OCI-LY7 (cell line): Measurements from ENCODE around the gene KSR1. TPM values are rescaled to one million over a fixed set of nuclear protein-coding genes. Genes with fewer than 3 reads are reported as not detected.

ENCODE experiments used
- BruUV-seq: library from RNA; stranded (reverse); fragments of 400-500 nt; replicated peaks from 2 replicates; lab custom pipeline; 2021; lab: Mats Ljungman, UMichigan
- CTCF ChIA-PET: fragments of 300-600 bp; sonication (Branson Sonifier 250); formaldehyde crosslinking; loops from one replicate; lab custom pipeline; 2022; ENCODE audit warnings: antibody characterized with exemption; ENCODE audit not compliant: unreplicated experiment; lab: Charles Lee
- POLR2A ChIA-PET: fragments of 300-600 bp; sonication (Branson Sonifier 250); formaldehyde crosslinking; loops from one replicate; lab custom pipeline; 2022; ENCODE audit warnings: antibody characterized with exemption; lab: Charles Lee
- DNase-seq: peaks from one replicate; pipeline ENCODE4 v3.0.0-alpha.2; 2015; ENCODE audit warnings: low spot score
- H2AFZ ChIP-seq: fragments of 200-600 bp; sonication (generic), shearing (Covaris generic); 2 replicates; pipeline ENCODE4 v1.6.1; 2014; ENCODE audit warnings: mild to moderate bottlenecking, antibody characterized with exemption, low read length, moderate library complexity
- H3K27ac ChIP-seq: fragments of 200-600 bp; sonication (generic); 2 replicates; pipeline ENCODE4 v1.5.1; 2014; ENCODE audit warnings: mixed run types, low read depth, mild to moderate bottlenecking, moderate library complexity, low read length, inconsistent platforms; ENCODE audit not compliant: poor library complexity, severe bottlenecking
- H3K36me3 ChIP-seq: fragments of 200-600 bp; sonication (generic); 2 replicates; pipeline ENCODE4 v1.6.1; 2014; ENCODE audit warnings: mild to moderate bottlenecking, antibody characterized with exemption, low read length, moderate library complexity, mixed read lengths; ENCODE audit not compliant: insufficient read depth
- H3K4me1 ChIP-seq: fragments of 200-600 bp; sonication (generic); 2 replicates; pipeline ENCODE4 v1.5.1; 2014; ENCODE audit warnings: mild to moderate bottlenecking, low read length; ENCODE audit not compliant: insufficient read depth, poor library complexity, severe bottlenecking
- H3K4me2 ChIP-seq: fragments of 200-600 bp; sonication (generic); 2 replicates; pipeline ENCODE4 v1.6.1; 2014; ENCODE audit warnings: mild to moderate bottlenecking, low read length
- H3K4me3 ChIP-seq: fragments of 200-600 bp; sonication (generic); 2 replicates; pipeline ENCODE4 v1.5.1; 2014; ENCODE audit warnings: mild to moderate bottlenecking, low read depth, low read length; ENCODE audit not compliant: poor library complexity, severe bottlenecking
- H3K79me2 ChIP-seq: fragments of 200-600 bp; sonication (generic); 2 replicates; pipeline ENCODE4 v1.6.1; 2016; ENCODE audit warnings: low read depth, mild to moderate bottlenecking, low read length, moderate library complexity, mixed read lengths; ENCODE audit not compliant: insufficient read depth
- H3K9me2 ChIP-seq: fragments of 200-600 bp; sonication (generic); 2 replicates; pipeline ENCODE4 v1.6.1; 2016; ENCODE audit warnings: mild to moderate bottlenecking, low read length, mixed read lengths; ENCODE audit not compliant: insufficient read depth
- H3K9me3 ChIP-seq: fragments of 200-600 bp; sonication (generic); 2 replicates; pipeline ENCODE4 v1.6.1; 2014; ENCODE audit warnings: mild to moderate bottlenecking, mixed run types, low read length, mixed read lengths
- H4K20me1 ChIP-seq: fragments of 200-600 bp; sonication (generic); 2 replicates; pipeline ENCODE4 v1.6.1; 2014; ENCODE audit warnings: mild to moderate bottlenecking, antibody characterized with exemption, low read length, moderate library complexity, mixed read lengths; ENCODE audit not compliant: insufficient read depth
- CTCF ChIP-seq: fragments of 200-600 bp; sonication (generic); conservative IDR thresholded peaks from 2 replicates; pipeline ENCODE4 v1.5.1; 2014; ENCODE audit warnings: mild to moderate bottlenecking, antibody characterized with exemption, low read length, moderate library complexity, mixed read lengths
- EZH2phosphoT487 ChIP-seq: fragments of 200-600 bp; sonication (generic); IDR thresholded peaks from 2 replicates; pipeline ENCODE4 v1.6.1; 2018; ENCODE audit warnings: low read depth, borderline replicate concordance, mild to moderate bottlenecking, mixed run types, antibody characterized with exemption, low read length, moderate library complexity, mixed read lengths
- intact Hi-C: fragments of 100-400 bp; cut with micrococcal nuclease; formaldehyde crosslinking; loops from one replicate; pipeline ENCODE4 v1.10.0; 2022; ENCODE audit not compliant: unreplicated experiment
- total RNA-seq, 2 experiments: library from RNA; depleted of rRNA in 1 of 2; stranded (reverse); fragments of >200 nt in 1 of 2; shearing (Covaris generic) in 1 of 2; gene quantifications; 2 replicates each; pipeline ENCODE4 v1.2.3, GENCODE V29; 2014 to 2022

The KSR1 gene
- total RNA-seq, 2 experiments from 2014 or later, result 2.2 to 4.1 TPM

DNA sequence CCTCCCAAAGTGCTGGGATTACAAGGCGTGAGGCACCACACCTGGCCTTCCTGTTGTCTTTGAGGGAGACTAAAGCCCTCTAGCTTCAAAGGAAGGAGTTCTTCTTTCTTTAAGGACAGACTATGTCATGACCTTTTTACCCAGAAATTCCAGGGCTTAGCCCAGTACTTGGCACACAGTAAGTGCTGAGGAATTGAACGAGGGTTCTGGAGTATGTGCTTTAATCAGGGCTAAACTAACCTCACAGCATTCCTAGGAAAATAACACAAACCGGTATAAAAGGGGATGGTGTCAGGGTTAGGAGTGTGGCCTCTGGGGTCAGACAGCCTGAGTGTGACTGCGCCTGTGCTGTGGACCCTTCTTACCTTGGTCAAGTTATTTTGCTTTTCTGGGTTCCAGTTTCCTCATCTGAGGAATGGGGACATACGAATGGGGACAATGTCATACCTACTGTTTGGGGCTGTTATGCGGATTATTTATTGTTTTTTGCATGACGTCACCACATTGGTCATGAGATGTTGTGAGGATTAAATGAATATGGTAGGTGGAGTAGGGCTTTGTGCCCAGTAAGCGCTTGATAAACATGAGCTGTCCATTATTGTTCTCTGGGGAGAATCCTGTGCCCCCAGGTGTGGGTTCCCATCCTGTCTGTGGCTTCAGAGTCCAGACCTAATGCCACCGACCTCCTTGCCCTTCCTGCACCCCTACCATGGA, 21.9 kb downstream of the KSR1 start:
- ChIA-PET CTCF (no interaction called here), POLR2A (no interaction called here)
- no peak overlapping the region for H3K4me3 ChIP-seq
- no TSS peak for BruUV-seq
- intact Hi-C loops, result no loop called here
- H3K4me1 ChIP-seq, result peaks cover 13% of the 10 kb centered on the region
- H3K79me2 ChIP-seq, result no peaks in the 10 kb centered on the region
- no peak overlapping the region for H3K4me2 ChIP-seq
- H3K27ac ChIP-seq, result no peak overlapping the region
- no peaks in the 10 kb centered on the region for H3K9me3 ChIP-seq
- no peaks in the 10 kb centered on the region for H3K9me2 ChIP-seq
- DNase-seq, result no peak
- H4K20me1 ChIP-seq, result no peaks in the 10 kb centered on the region
- no peak overlapping the region for H2AFZ ChIP-seq
- TF ChIP-seq EZH2phosphoT487 (no peak), CTCF (no peak)
- no peaks in the 10 kb centered on the region for H3K36me3 ChIP-seq

DNA sequence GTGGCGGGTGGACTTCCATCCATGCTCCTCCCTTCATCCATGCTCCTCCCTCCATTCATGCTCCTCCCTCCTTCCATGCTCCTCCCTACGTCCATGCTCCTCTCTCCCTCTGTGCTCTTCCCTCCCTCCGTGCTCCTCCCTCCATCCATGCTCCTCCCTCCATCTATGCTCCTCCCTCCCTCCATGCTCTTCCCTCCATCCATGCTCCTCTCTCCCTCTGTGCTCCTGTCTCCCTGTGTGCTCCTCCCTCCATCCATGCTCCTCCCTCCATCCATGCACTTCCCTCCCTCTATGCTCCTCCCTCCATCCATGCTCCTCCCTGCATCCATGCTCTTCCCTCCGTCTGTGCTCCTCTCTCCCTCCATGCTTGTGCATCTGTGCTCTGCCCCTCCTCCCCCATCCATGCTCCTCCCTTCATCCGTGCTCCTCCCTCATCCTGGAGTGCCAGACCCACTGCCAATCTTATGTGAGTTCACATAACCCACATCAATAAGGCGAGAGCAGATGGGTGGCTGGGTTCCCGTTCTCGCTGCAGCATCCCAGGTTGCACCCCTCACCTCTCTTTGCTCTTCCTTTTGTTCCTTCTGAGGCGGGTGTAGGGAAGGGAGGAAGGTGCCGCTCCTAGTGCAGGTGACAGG, 22.8 kb downstream of the KSR1 start:
- DNase-seq, result no peak
- H3K36me3 ChIP-seq, result no peaks in the 10 kb centered on the region
- H3K27ac ChIP-seq, result no peak overlapping the region
- H4K20me1 ChIP-seq, result no peaks in the 10 kb centered on the region
- intact Hi-C loops, result no loop called here
- ChIA-PET POLR2A (no interaction called here), CTCF (no interaction called here)
- H3K9me2 ChIP-seq, result no peaks in the 10 kb centered on the region
- no peak overlapping the region for H3K4me3 ChIP-seq
- no peak overlapping the region for H2AFZ ChIP-seq
- TF ChIP-seq CTCF (no peak), EZH2phosphoT487 (no peak)
- H3K9me3 ChIP-seq, result no peaks in the 10 kb centered on the region
- peaks cover 4% of the 10 kb centered on the region for H3K4me1 ChIP-seq
- H3K4me2 ChIP-seq, result no peak overlapping the region
- BruUV-seq, result no TSS peak
- H3K79me2 ChIP-seq, result no peaks in the 10 kb centered on the region

GRCh38 chr17:27479838-27480237, 23.6 kb downstream of the KSR1 start:
- TF ChIP-seq CTCF (no peak), EZH2phosphoT487 (no peak)
- CTCF ChIA-PET, result no interaction called here
- no TSS peak for BruUV-seq
- intact Hi-C loops, result no loop called here
- Histone ChIP-seq H3K9me3 (no peaks in the 10 kb centered on the region), H4K20me1 (no peaks in the 10 kb centered on the region), H3K27ac (no peak overlapping the region), H3K4me2 (no peak overlapping the region), H2AFZ (no peak overlapping the region), H3K36me3 (no peaks in the 10 kb centered on the region), H3K4me3 (no peak overlapping the region), H3K79me2 (no peaks in the 10 kb centered on the region), H3K4me1 (no peaks in the 10 kb centered on the region), H3K9me2 (no peaks in the 10 kb centered on the region)
- POLR2A ChIA-PET, result no interaction called here
- DNase-seq, result no peak
